HEK293 (cell line): Measurements from ENCODE around the gene KIRREL3.

Experiments used
- CTCF ChIA-PET: fragments of 350-600 bp; formaldehyde crosslinking; extraction: SDS; loops from one replicate; lab custom pipeline; 2021; ENCODE audit warnings: antibody characterized with exemption; lab: Yijun Ruan, JAX
- POLR2A ChIA-PET: fragments of 300-600 bp; formaldehyde crosslinking; extraction: SDS; loops from one replicate; lab custom pipeline; 2020; ENCODE audit warnings: antibody characterized with exemption, inconsistent platforms; lab: Yijun Ruan, JAX
- H3K27ac ChIP-seq: fragments of 200-500 bp; sonication (Bioruptor generic); 2 replicates; pipeline ENCODE4 v1.5.1; 2014; ENCODE audit warnings: low read depth, low read length, control low read depth, inconsistent platforms; ENCODE audit errors: extremely low read depth
- H3K36me3 ChIP-seq, 2 experiments: fragments of 200-500 bp in 1 of 2; sonication (Bioruptor generic) in 1 of 2; 1 replicate in 1 of 2; 2 replicates in 1 of 2; pipeline ENCODE4 v1.5.1; 2014 to 2017; ENCODE audit warnings: inconsistent platforms in 2 of 2, low read length in 2 of 2; ENCODE audit not compliant: control insufficient read depth in 2 of 2, insufficient read depth in 1 of 2
- H3K4me1 ChIP-seq: fragments of 200-500 bp; sonication (Bioruptor generic); 2 replicates; pipeline ENCODE4 v1.5.1; 2014; ENCODE audit warnings: mild to moderate bottlenecking, low read length, inconsistent platforms; ENCODE audit not compliant: control insufficient read depth, insufficient read depth
- H3K4me3 ChIP-seq: 2 replicates; pipeline ENCODE4 v1.5.1; 2011; ENCODE audit warnings: low read depth, mild to moderate bottlenecking, control low read depth, low read length, moderate library complexity
- H3K9me3 ChIP-seq: fragments of 200-500 bp; sonication (Bioruptor generic); 2 replicates; pipeline ENCODE4 v1.5.1; 2014; ENCODE audit warnings: low read depth, low read length, inconsistent platforms; ENCODE audit not compliant: control insufficient read depth, insufficient read depth
- AEBP2 ChIP-seq: fragments of 450-650 bp; formaldehyde crosslinking; IDR thresholded peaks from 2 replicates; pipeline ENCODE4 v1.5.1; 2016; ENCODE audit warnings: missing biosample characterization, missing genetic modification characterization, borderline replicate concordance
- IKZF3 ChIP-seq: fragments of 450-650 bp; IDR thresholded peaks from 2 replicates; pipeline ENCODE4 v1.5.0; 2018; ENCODE audit warnings: missing biosample characterization, mild to moderate bottlenecking, missing genetic modification characterization, moderate library complexity
- OVOL3 ChIP-seq: fragments of 450-650 bp; formaldehyde crosslinking; IDR thresholded peaks from 2 replicates; pipeline ENCODE4 v1.5.1; 2016; ENCODE audit warnings: missing biosample characterization, missing genetic modification characterization
- RBAK ChIP-seq: fragments of 450-650 bp; formaldehyde crosslinking; IDR thresholded peaks from 2 replicates; pipeline ENCODE4 v1.5.1; 2016; ENCODE audit warnings: missing biosample characterization, missing genetic modification characterization
- REPIN1 ChIP-seq: fragments of 450-650 bp; formaldehyde crosslinking; IDR thresholded peaks from 2 replicates; pipeline ENCODE4 v1.5.1; 2017; ENCODE audit warnings: missing biosample characterization, missing genetic modification characterization, low read depth
- SCRT2 ChIP-seq: fragments of 450-650 bp; formaldehyde crosslinking; IDR thresholded peaks from 2 replicates; pipeline ENCODE4 v1.5.1; 2016; ENCODE audit warnings: missing biosample characterization, missing genetic modification characterization
- ZFP41 ChIP-seq: fragments of 450-650 bp; formaldehyde crosslinking; IDR thresholded peaks from 2 replicates; pipeline ENCODE4 v1.5.1; 2016; ENCODE audit warnings: missing biosample characterization, missing genetic modification characterization, borderline replicate concordance
- ZNF184 ChIP-seq: fragments of 450-650 bp; IDR thresholded peaks from 2 replicates; pipeline ENCODE4 v1.5.1; 2018; ENCODE audit warnings: missing biosample characterization, mild to moderate bottlenecking, missing genetic modification characterization
- ZNF221 ChIP-seq: fragments of 450-650 bp; formaldehyde crosslinking; IDR thresholded peaks from 2 replicates; pipeline ENCODE4 v1.5.1; 2017; ENCODE audit warnings: missing biosample characterization, missing genetic modification characterization, borderline replicate concordance
- ZNF24 ChIP-seq: fragments of 450-650 bp; formaldehyde crosslinking; IDR thresholded peaks from 2 replicates; pipeline ENCODE4 v1.5.1; 2016; ENCODE audit warnings: missing biosample characterization, missing genetic modification characterization
- ZNF280D ChIP-seq: fragments of 450-650 bp; formaldehyde crosslinking; IDR thresholded peaks from 2 replicates; pipeline ENCODE4 v1.5.1; 2016; ENCODE audit warnings: missing biosample characterization, missing genetic modification characterization
- ZNF354C ChIP-seq: fragments of 450-650 bp; formaldehyde crosslinking; IDR thresholded peaks from 2 replicates; pipeline ENCODE4 v1.5.1; 2016; ENCODE audit warnings: missing biosample characterization, missing genetic modification characterization, low read depth, borderline replicate concordance
- ZNF394 ChIP-seq: fragments of 450-650 bp; formaldehyde crosslinking; IDR thresholded peaks from 2 replicates; pipeline ENCODE4 v1.5.1; 2016; ENCODE audit warnings: missing biosample characterization, missing genetic modification characterization, mild to moderate bottlenecking, moderate library complexity, borderline replicate concordance
- ZNF416 ChIP-seq: fragments of 450-650 bp; formaldehyde crosslinking; IDR thresholded peaks from 2 replicates; pipeline ENCODE4 v1.5.1; 2016; ENCODE audit warnings: missing biosample characterization, missing genetic modification characterization
- ZNF521 ChIP-seq: fragments of 450-650 bp; formaldehyde crosslinking; IDR thresholded peaks from 2 replicates; pipeline ENCODE4 v1.5.1; 2017; ENCODE audit warnings: missing biosample characterization, mild to moderate bottlenecking, missing genetic modification characterization
- ZNF561 ChIP-seq: fragments of 450-650 bp; IDR thresholded peaks from 2 replicates; pipeline ENCODE4 v1.5.1; 2018; ENCODE audit warnings: missing biosample characterization, missing genetic modification characterization, borderline replicate concordance
- ZNF785 ChIP-seq: fragments of 450-650 bp; formaldehyde crosslinking; IDR thresholded peaks from 2 replicates; pipeline ENCODE4 v1.5.1; 2016; ENCODE audit warnings: missing biosample characterization, missing genetic modification characterization
- ZNF843 ChIP-seq: fragments of 450-650 bp; formaldehyde crosslinking; IDR thresholded peaks from 2 replicates; pipeline ENCODE4 v1.5.1; 2016; ENCODE audit warnings: missing biosample characterization, missing genetic modification characterization
- ZXDB ChIP-seq: fragments of 450-650 bp; formaldehyde crosslinking; IDR thresholded peaks from 2 replicates; pipeline ENCODE4 v1.5.1; 2016; ENCODE audit warnings: missing biosample characterization, missing genetic modification characterization
- TF ChIP-seq, protein P1 (sequence below): fragments of 450-650 bp; formaldehyde crosslinking; IDR thresholded peaks from 2 replicates; pipeline ENCODE4 v1.5.1; 2016; ENCODE audit warnings: missing biosample characterization, missing genetic modification characterization, borderline replicate concordance

Gene KIRREL3

GRCh38 chr11:126680700-126681099, 319.9 kb downstream of the KIRREL3 start:
- no peak for TF ChIP-seq SCRT2
- TF ChIP-seq IKZF3 = no peak
- no peak for TF ChIP-seq ZNF843
- no peak for TF ChIP-seq ZNF561 (tag by site-specific recombination)
- TF ChIP-seq ZNF394 = no peak
- no peak for TF ChIP-seq ZNF521
- no peak for TF ChIP-seq ZFP41
- no peak for TF ChIP-seq ZNF354C (tag by site-specific recombination)
- TF ChIP-seq ZNF221 = no peak
- no peak for TF ChIP-seq ZNF416
- Histone ChIP-seq H3K4me3 (no peak overlapping the region), H3K9me3 (no peaks in the 10 kb centered on the region), H3K36me3 (no peaks in the 10 kb centered on the region), H3K4me1 (no peaks in the 10 kb centered on the region), H3K27ac (no peak overlapping the region)
- ChIA-PET POLR2A (no interaction called here), CTCF (interaction anchor here (0.6 kb wide), 2 partner anchors 73 to 199 kb away, joined by 4 to 5 read pairs; no protein-coding TSS in a partner anchor)

DNA sequence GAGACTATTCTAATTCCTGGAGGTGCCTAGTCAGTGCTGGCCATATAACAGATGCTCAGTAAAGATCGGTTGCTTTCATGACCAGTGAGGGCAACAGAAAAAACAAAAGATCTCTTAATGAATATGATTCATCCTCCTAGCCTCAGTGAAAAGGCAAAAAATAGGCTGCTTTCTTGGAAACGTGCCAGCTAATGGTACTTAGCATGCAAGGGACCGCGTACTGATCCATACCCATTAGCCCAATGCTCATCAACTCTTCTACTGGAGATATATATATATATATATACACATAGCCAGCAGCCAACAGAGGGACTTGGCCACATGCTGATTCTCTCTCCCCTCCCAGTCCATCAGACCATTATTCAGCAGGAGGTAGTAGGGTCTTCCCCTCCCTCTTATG, 320.4 kb downstream of the KIRREL3 start:
- POLR2A ChIA-PET = no interaction called here
- CTCF ChIA-PET = interaction anchor here (0.6 kb wide), 2 partner anchors 73 to 199 kb away, joined by 4 to 5 read pairs; no protein-coding TSS in a partner anchor
- TF ChIP-seq REPIN1 = no peak

DNA sequence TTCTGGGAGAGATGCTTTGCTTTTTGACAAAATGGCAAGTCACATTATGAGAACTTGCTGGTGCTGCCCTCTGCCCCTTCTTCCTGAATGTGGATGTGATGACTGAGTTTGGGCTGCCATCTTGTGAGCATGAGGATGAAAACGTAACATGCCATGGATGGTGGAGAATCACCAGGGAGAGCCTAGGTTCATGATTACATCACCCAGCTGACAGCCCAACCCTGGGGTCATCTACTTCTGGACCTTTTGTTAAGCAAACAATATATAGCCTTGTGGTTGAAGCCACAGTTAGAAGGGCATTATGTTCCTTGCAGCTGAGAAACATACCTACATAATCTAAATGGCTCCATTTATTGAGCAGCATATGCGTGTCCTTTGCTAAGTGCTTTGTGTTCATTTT, 321.5 kb downstream of the KIRREL3 start:
- POLR2A ChIA-PET = no interaction called here
- TF ChIP-seq ZNF24 (tag by site-specific recombination) (no peak), OVOL3 (tag by site-specific recombination) (no peak), ZXDB (tag by site-specific recombination) (no peak), AEBP2 (no peak), RBAK (no peak), ZNF280D (tag by site-specific recombination) (no peak), ZNF785 (tag by site-specific recombination) (no peak), ZNF184 (no peak)
- TF ChIP-seq, protein P1, sequence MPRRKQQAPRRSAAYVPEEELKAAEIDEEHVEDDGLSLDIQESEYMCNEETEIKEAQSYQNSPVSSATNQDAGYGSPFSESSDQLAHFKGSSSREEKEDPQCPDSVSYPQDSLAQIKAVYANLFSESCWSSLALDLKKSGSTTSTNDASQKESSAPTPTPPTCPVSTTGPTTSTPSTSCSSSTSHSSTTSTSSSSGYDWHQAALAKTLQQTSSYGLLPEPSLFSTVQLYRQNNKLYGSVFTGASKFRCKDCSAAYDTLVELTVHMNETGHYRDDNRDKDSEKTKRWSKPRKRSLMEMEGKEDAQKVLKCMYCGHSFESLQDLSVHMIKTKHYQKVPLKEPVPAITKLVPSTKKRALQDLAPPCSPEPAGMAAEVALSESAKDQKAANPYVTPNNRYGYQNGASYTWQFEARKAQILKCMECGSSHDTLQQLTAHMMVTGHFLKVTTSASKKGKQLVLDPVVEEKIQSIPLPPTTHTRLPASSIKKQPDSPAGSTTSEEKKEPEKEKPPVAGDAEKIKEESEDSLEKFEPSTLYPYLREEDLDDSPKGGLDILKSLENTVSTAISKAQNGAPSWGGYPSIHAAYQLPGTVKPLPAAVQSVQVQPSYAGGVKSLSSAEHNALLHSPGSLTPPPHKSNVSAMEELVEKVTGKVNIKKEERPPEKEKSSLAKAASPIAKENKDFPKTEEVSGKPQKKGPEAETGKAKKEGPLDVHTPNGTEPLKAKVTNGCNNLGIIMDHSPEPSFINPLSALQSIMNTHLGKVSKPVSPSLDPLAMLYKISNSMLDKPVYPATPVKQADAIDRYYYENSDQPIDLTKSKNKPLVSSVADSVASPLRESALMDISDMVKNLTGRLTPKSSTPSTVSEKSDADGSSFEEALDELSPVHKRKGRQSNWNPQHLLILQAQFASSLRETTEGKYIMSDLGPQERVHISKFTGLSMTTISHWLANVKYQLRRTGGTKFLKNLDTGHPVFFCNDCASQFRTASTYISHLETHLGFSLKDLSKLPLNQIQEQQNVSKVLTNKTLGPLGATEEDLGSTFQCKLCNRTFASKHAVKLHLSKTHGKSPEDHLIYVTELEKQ (tag by site-specific recombination) = no peak
- TF ChIP-seq, all 188 proteins: peak for 0
- Histone ChIP-seq H3K27ac (no peak overlapping the region), H3K4me3 (no peak overlapping the region), H3K4me1 (no peaks in the 10 kb centered on the region), H3K36me3 (no peaks in the 10 kb centered on the region), H3K9me3 (no peaks in the 10 kb centered on the region)
- CTCF ChIA-PET = no interaction called here

More for the DNA sequence above, 320.4 kb downstream of the KIRREL3 start:
- H3K4me3 ChIP-seq = no peak overlapping the region
- H3K4me1 ChIP-seq = no peaks in the 10 kb centered on the region
- no peaks in the 10 kb centered on the region for H3K9me3 ChIP-seq
- no peak overlapping the region for H3K27ac ChIP-seq
- no peaks in the 10 kb centered on the region for H3K36me3 ChIP-seq
